Right lobe of liver (tissue), 6 donors: Measurements from ENCODE around the gene DNPH1. TPM values are rescaled to one million over a fixed set of nuclear protein-coding genes. Genes with fewer than 3 reads are reported as not detected.
A peak's percentile ranks its signal among the peaks of the same experiment; 100 is the strongest.

ENCODE experiments used
- ATAC-seq, 4 donors: fragments of 200-7000 bp; cut with Tn5 transposase; one replicate each; pipeline ENCODE4 v1.9.1; 2020; ENCODE audit warnings: mild to moderate bottlenecking in 4 of 4, moderate library complexity in 4 of 4
- DNase-seq, 3 donors: peaks; one replicate each; pipeline ENCODE4 v3.0.0-alpha.2; 2020
- H3K27ac ChIP-seq, 3 donors: fragments of 200-600 bp; one replicate each; pipeline ENCODE4 v1.8.0; 2022
- H3K27me3 ChIP-seq, 2 donors: fragments of 200-600 bp; one replicate each; pipeline ENCODE4 v1.8.0; 2022
- H3K36me3 ChIP-seq, 4 donors: fragments of 200-600 bp; sonication (generic) in 1 of 4; one replicate each; pipeline versions ENCODE4 v1.5.1 to v1.8.0; 2017 to 2022; ENCODE audit warnings: control low read depth in 1 of 4
- H3K4me1 ChIP-seq, 4 donors: fragments of 200-600 bp; sonication (generic) in 1 of 4; one replicate each; pipeline versions ENCODE4 v1.5.1 to v1.8.0; 2017 to 2022; ENCODE audit warnings: control low read depth in 1 of 4
- H3K4me3 ChIP-seq, 3 donors: fragments of 200-600 bp; one replicate each; pipeline ENCODE4 v1.8.0; 2022
- H3K9me3 ChIP-seq, 4 donors: fragments of 200-600 bp; sonication (generic) in 1 of 4; one replicate each; pipeline versions ENCODE4 v1.5.1 to v1.8.0; 2017 to 2022; ENCODE audit warnings: control low read depth in 1 of 4
- POLR2A ChIP-seq: fragments of 450-650 bp; IDR thresholded peaks from one replicate; pipeline ENCODE4 v1.6.1; 2017; ENCODE audit warnings: antibody characterized with exemption, mild to moderate bottlenecking
- WGBS: methylation state at CpG from one replicate; pipeline ENCODE4 v1.1.6; 2018; ENCODE audit warnings: low coverage, low lambda C conversion rate; ENCODE audit not compliant: insufficient coverage; ENCODE audit errors: missing lambda C conversion rate; 5-methylcytosine and 5-hydroxymethylcytosine counted together
- intact Hi-C, 2 donors: fragments of 100-400 bp; cut with DNase I; formaldehyde crosslinking; loops; one replicate each; pipeline versions ENCODE4 v1.11.2 to v1.14.1; 2022
- total RNA-seq, 6 experiments: library from RNA; depleted of rRNA in 2 of 6; stranded (reverse); fragments of >200 nt in 2 of 6; fragmentation: NEBNext Ultra II Directional in 3 of 6; extraction: Animal tissue kit (Norgen Biotek cat#: 25700) in 3 of 6; gene quantifications; one replicate each; pipeline versions ENCODE4 v1.1.0 to v1.2.4, GENCODE V29; 2016 to 2023
- TF ChIP-seq, protein P1 (sequence below), 4 donors: fragments of 200-600 bp in 3 of 4; fragments of 450-650 bp in 1 of 4; IDR thresholded peaks; one replicate each; pipeline versions ENCODE4 v1.5.1 to v1.8.0; 2016 to 2022; ENCODE audit warnings: antibody characterized with exemption in 4 of 4, mild to moderate bottlenecking in 2 of 4
- donor health status: DM: no; HTN: yes; CAD: no.
- donor health status: DM: no; HTN: no; CAD: no.
- donor health status: DM: no; HTN: no; CAD: no.
- donor health status: DM: no; HTN: yes; CAD: no.
- donor health status: DM: no; HTN: yes; CAD: no.

DNPH1 gene
- total RNA-seq, 6 experiments from 2014 or later: 50.7 to 107 (median 62.4) TPM

DNA sequence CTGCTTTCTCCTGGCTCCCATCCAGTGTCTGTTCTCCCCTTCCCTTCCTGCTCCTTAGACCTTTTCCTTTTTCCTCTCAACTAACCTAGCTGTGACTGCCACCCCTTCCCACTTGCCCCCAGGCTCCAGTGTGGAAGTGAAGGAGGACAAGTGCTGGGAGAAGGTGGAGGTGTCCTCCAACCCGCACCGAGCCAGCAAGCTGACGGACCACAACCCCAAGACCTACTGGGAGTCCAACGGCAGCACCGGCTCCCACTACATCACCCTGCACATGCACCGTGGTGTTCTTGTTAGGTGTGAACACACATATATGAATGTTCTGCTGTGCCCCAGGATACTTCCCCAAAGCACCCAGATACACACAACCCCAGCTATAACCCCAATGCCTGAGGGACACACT, 28.7 kb downstream of the DNPH1 start:
- intact Hi-C loops: no loop called here
- DNase-seq (no peak), ATAC-seq (no peak)
- H3K36me3 ChIP-seq: peaks cover 0 to 30% (median 7%) of the 10 kb centered on the region in 4 donors
- WGBS: 92% methylated on average over 6 of the region's 6 CpGs
- TF ChIP-seq POLR2A: no peak
- TF ChIP-seq, protein P1, sequence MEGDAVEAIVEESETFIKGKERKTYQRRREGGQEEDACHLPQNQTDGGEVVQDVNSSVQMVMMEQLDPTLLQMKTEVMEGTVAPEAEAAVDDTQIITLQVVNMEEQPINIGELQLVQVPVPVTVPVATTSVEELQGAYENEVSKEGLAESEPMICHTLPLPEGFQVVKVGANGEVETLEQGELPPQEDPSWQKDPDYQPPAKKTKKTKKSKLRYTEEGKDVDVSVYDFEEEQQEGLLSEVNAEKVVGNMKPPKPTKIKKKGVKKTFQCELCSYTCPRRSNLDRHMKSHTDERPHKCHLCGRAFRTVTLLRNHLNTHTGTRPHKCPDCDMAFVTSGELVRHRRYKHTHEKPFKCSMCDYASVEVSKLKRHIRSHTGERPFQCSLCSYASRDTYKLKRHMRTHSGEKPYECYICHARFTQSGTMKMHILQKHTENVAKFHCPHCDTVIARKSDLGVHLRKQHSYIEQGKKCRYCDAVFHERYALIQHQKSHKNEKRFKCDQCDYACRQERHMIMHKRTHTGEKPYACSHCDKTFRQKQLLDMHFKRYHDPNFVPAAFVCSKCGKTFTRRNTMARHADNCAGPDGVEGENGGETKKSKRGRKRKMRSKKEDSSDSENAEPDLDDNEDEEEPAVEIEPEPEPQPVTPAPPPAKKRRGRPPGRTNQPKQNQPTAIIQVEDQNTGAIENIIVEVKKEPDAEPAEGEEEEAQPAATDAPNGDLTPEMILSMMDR (IDR thresholded peaks at IDR 0.05): no peak
- H3K9me3 ChIP-seq: no peaks in the 10 kb centered on the region
- H3K4me1 ChIP-seq: no peaks in the 10 kb centered on the region
- no peak overlapping the region for H3K27ac ChIP-seq
- no peak overlapping the region for H3K4me3 ChIP-seq
- no peaks in the 10 kb centered on the region for H3K27me3 ChIP-seq

DNA sequence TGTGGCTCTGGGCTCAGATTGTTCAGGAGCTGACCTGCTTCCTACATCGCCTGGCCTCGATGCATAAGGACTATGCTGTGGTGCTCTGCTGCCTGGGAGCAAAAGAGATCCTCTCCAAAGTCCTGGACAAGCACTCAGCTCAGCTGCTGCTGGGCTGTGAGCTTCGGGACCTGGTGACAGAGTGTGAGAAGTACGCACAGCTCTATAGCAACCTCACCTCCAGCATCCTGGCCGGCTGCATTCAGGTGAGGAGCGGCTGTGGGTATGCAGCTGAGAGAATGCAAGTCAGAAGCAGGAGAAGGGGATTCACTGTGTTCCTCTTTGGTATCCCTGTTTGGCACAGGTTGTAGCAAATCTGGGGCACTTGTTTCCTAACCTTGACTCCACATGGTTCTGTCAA, 29.4 kb downstream of the DNPH1 start:
- 93% methylated on average over 2 of the region's 6 CpGs for WGBS
- Histone ChIP-seq H3K4me1 (no peaks in the 10 kb centered on the region), H3K4me3 (no peak overlapping the region), H3K27me3 (no peaks in the 10 kb centered on the region), H3K27ac (no peak overlapping the region), H3K9me3 (no peaks in the 10 kb centered on the region), H3K36me3 (peaks cover 0 to 33% (median 7%) of the 10 kb centered on the region in 4 donors)
- TF ChIP-seq, protein P1 (IDR thresholded peaks at IDR 0.05): no peak
- no peak for TF ChIP-seq POLR2A
- ATAC-seq (no peak), DNase-seq (no peak)
- intact Hi-C loops: no loop called here

DNA sequence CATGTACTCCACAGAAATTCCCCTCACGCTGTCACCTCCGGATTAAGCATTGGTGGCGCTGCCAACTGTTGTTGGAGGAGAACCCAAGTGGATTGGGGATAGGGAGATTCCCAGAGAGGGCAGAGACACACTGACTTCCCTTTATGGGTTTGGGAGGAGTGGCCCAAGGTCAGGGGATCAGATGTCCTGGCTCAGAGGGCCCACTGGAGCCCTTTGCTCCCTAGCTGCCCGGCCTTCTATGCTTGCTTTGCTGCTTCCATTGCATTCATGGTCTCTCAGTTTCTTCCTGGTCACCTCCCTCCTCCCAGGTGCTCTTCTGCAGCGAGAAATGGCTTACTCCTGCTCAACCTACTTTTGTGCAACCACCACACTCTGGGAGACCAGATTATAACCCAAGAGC, 32.9 kb downstream of the DNPH1 start:
- H3K36me3 ChIP-seq: peaks cover 0 to 37% (median 7%) of the 10 kb centered on the region in 4 donors

DNA sequence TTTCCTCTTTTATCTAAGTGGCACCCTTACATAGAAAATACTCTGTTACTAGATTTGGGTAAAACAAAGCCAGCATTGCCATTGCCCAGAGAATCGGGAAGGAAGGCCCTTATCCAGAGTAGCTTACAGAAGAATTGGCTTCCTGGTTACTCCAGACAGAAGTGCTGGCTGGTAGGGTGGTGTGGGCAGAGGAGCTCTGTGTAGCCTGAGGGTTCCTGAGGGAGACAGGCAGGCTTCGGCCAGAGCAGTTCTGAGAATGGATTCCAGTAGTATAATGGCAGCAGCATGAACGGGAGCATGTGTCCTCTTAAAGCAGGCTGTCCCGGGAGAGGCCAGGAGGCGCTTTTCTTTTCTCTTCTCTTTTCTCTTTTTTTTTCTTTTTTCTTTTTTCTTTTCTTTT, 35.4 kb downstream of the DNPH1 start:
- H3K27ac ChIP-seq: no peak overlapping the region
- intact Hi-C loops: no loop called here
- no peaks in the 10 kb centered on the region for H3K27me3 ChIP-seq
- H3K9me3 ChIP-seq: no peaks in the 10 kb centered on the region
- no peak for TF ChIP-seq POLR2A
- TF ChIP-seq, protein P1 (IDR thresholded peaks at IDR 0.05): no peak
- 73% methylated on average over 1 of the region's 5 CpGs for WGBS
- ATAC-seq (no peak), DNase-seq (peak in 1 of 3 donors; percentile 4)
- peaks cover 0 to 27% (median 5%) of the 10 kb centered on the region in 4 donors for H3K36me3 ChIP-seq
- H3K4me1 ChIP-seq: no peaks in the 10 kb centered on the region
- H3K4me3 ChIP-seq: no peak overlapping the region

More for the DNA sequence above, 32.9 kb downstream of the DNPH1 start:
- Histone ChIP-seq H3K27ac (no peak overlapping the region), H3K4me1 (no peaks in the 10 kb centered on the region), H3K27me3 (no peaks in the 10 kb centered on the region), H3K4me3 (no peak overlapping the region), H3K9me3 (no peaks in the 10 kb centered on the region)
- TF ChIP-seq POLR2A: no peak
- TF ChIP-seq, protein P1 (IDR thresholded peaks at IDR 0.05): no peak
- 63% methylated on average over 2 of the region's 5 CpGs for WGBS
- DNase-seq: no peak
- no peak for ATAC-seq
- intact Hi-C loops: no loop called here

DNA sequence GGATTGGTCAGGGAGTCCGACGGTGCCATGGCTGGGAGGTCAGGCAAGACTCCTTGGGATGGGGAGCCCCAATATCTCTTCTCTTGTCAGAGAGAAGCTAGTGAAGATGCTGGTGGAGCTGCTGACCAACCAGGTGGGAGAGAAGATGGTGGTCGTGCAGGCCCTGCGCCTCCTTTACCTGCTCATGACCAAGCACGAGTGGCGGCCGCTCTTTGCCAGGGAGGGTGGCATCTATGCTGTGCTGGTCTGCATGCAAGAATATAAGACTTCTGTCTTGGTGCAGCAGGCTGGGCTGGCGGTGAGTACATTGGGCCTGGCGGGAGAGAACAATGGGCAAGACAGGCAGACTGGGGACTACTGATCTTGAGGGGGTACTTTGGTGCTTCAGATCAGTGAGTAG, 36.4 kb downstream of the DNPH1 start:
- intact Hi-C loops: no loop called here
- Histone ChIP-seq H3K9me3 (no peaks in the 10 kb centered on the region), H3K36me3 (peaks cover 0 to 31% (median 5%) of the 10 kb centered on the region in 4 donors), H3K27me3 (no peaks in the 10 kb centered on the region), H3K27ac (no peak overlapping the region), H3K4me1 (no peaks in the 10 kb centered on the region), H3K4me3 (no peak overlapping the region)
- DNase-seq (peak in 1 of 3 donors; percentile 44), ATAC-seq (no peak)
- TF ChIP-seq, protein P1 (IDR thresholded peaks at IDR 0.05): no peak
- no peak for TF ChIP-seq POLR2A
- WGBS: no CpG with 5 or more reads among the region's 9 CpGs
